ENCODE measurements around the gene PPY.
"Not testable (repeated sequence)": the region's sequence is repeated elsewhere in the genome, so short reads cannot be mapped to it uniquely, and the experiment has no call there.

PPY gene

DNA sequence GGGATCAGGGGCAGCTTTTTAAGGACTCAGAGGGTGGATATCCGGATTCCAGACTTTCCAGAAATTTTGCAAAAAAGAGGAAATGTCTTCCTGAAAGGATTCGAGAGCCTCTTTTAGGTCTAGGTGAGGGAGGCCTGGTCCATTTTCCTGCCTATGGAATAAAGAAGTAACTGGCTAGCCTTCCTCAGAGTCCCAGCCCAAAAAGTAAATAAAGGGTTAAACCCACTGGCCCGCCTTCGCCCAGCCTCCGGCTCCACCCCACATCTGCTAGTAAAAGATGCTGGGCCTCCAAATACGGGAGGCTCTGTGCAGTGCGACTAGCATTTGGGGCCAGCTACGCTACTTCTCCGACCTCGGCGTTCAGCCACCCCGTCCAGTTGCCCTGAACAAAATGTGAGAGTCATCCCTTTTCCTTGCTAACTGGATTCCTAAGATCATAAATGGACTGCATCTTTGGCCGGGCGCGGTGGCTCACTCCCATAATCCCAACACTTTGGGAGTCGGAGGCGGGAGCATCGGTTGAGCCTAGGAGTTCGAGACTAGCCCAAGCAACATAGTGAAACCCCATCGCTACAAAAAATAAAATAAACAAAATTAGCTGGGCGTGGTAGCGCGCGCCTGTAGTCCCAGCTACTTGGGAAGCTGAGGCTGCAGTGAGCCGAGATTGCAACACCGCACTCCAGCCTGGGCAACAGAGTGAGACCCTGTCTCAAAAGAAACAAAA lies 34.1 kb downstream of the PPY start:
- peak overlapping the region in 6 of 21 experiments; percentile 10 to 80 (median 71) for H3K27ac ChIP-seq
- H3K4me3 ChIP-seq = peak overlapping the region in 5 of 7 experiments; percentile 31 to 58 (median 54)

DNA sequence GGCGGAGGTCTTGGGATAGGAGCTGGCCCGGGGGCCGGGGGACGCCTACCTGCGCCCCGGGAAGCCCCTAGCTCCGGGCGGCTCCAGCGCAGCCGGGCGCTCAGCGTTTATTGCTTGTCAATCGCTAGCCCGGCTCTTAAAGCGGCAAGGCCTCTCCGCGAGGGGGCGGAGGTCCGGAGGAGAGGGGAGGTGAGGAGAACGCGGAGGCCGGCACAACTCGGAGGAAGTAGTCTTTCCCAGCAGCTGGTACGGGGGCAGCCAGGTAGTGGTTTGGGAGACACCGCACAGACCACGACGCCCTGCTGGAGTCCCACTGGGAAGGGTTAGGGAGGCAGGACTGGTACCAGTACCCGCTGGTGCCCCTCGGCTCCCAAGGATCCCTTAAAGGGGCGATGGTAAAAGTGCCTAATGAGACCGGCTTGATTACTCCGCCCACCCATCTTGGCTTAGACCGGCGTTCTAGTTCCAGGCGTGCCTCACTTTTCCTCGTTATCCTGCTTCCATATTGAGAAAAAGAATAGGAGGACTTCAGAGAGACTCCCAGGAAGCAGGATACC lies 34.8 kb downstream of the PPY start, which contains the start of gene MPP2:
Gene MPP2, minus strand, starts transcription at position 112 of the 557 bp plus-strand sequence. CDS start 3,076 bp downstream, outside the sequence.
- H3K27ac ChIP-seq = peak within 1 kb of the TSS in 16 of 21 experiments; percentile 3 to 92 (median 70)

GRCh38 chr17:43906951-43907424 lies 35.3 kb downstream of the PPY start:
- Histone ChIP-seq H3K27ac (peak overlapping the region in 15 of 21 experiments; percentile 3 to 92 (median 72)), H3K4me3 (peak overlapping the region; percentile 31 to 58 (median 51))

More for the DNA sequence above, 34.8 kb downstream of the PPY start, which contains the start of gene MPP2:
- peak within 1 kb of the TSS; percentile 31 to 58 (median 51) for H3K4me3 ChIP-seq

GRCh38 chr17:43905985-43906852 lies 36.1 kb downstream of the PPY start:
- H3K27ac ChIP-seq = peak overlapping the region in 10 of 21 experiments; percentile 19 to 92 (median 78)

DNA sequence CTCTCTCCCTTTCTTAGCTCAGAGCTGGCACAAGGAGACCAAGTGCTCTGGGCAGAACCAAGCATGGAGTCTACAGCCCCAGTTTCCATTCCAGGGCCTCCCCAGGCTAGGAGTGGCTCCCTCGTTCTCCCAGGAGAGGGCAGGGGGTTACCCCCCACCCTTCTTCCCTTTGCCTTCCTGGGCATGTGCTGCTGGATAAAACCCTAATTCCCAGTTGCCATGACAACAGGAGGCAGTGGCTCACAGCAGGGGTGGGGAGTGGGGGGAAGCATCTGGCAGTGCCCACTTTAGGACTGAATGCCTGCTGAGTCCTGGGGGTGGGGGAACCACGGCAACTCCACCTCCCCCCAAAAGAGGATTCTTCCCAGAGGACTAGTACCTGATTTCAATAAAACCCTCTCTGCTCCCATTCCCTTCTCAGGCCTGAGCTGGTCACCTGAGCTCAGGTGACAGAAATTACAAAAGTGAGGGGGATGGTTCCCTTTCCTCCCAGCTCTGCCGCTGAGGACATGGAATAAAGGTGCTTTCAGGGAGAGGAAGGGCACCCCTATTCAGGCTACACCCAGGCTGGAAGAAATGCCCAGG lies 36.8 kb downstream of the PPY start:
- peak overlapping the region in 2 of 21 experiments; percentile 3 to 37 for H3K27ac ChIP-seq
- no peak overlapping the region for H3K4me3 ChIP-seq

More at GRCh38 chr17:43905985-43906852, 36.1 kb downstream of the PPY start:
- H3K4me3 ChIP-seq = peak overlapping the region; percentile 31 to 58 (median 51)

- H3K27ac ChIP-seq = no peak overlapping the region
Observed at GRCh38 chr17:43901861-43902589, 40.3 kb downstream of the PPY start.

DNA sequence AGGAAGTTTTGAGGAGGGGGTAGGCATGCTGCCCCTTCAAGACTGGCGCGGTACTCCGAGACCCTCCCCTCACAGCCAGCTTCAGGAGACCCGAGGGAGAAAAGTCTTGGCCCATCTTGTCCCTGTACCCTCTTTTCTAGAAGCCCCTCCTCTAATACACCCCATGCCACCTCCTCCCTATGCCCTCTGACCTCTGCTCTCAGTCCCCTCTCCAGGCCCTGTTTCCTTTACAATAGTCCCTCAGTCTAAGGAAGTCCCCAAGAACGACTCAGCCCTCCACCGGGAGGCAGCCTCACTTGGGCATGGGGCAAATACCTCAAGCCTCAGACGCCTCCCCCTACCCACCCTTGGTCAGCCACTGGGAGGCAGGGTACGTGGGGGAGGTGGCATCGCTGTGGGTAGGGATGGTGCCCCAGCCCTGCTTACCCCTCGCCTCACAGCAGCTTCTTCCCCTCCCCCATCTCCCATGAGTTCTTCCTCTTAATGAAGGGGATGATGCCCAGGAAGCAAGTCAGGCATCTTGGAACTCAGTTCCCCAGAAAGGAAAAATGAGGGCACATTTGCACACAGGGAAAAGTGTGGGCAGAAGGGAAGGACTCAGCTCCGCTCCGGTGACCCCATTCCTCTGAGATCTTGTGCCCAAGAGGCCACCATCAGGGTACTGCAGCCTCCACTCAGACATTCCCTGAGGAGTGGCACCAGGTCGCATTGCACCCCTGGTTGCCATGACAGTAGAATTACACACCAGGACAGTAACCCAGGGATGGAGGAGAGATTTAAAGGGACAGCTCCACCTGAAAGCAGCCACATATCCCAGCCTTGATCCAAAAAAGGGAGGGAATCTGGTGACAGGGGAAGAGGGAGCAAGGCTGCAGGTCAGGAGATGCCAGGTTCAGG lies 41.2 kb downstream of the PPY start:
- peak overlapping the region; percentile 11 to 36 (median 26) for H3K4me3 ChIP-seq
- H3K27ac ChIP-seq = no peak overlapping the region

More at GRCh38 chr17:43901861-43902589, 40.3 kb downstream of the PPY start:
- no peak overlapping the region for H3K4me3 ChIP-seq

DNA sequence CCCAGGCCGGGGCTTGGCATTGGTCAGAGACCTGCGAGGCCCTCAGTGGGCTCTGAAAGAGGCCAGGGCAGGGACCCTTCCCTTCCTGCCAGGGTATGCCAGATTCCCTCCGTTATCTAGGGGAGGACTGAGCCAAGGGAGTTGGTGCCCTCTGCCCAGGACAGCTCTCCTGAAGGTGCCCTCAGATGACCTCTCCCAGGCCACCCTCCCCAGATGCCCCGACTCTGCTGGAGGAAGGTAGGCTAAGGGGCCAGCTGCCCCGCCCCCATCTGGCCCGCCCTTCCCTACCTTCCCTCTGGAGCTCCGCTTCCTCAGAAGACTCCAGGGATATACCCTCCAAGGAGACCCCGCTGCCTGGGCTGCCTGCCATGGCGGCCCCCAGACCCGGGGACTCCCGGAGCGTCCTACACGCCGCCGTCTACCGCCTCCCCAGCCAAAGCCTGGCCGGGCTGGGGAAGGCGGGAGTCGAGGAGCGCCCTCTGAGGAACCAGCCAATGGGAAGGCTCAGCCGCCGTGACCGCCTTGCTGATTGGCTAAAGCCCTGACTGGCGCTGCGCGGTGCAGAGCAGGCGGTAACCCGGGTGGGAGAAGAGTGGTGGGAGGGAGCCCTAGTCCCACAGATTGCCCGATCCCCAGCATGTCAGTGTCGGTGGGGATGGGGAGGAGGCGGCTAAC lies 42.0 kb downstream of the PPY start:
- Histone ChIP-seq H3K27ac (no peak overlapping the region), H3K4me3 (peak overlapping the region; percentile 11 to 36 (median 26))

DNA sequence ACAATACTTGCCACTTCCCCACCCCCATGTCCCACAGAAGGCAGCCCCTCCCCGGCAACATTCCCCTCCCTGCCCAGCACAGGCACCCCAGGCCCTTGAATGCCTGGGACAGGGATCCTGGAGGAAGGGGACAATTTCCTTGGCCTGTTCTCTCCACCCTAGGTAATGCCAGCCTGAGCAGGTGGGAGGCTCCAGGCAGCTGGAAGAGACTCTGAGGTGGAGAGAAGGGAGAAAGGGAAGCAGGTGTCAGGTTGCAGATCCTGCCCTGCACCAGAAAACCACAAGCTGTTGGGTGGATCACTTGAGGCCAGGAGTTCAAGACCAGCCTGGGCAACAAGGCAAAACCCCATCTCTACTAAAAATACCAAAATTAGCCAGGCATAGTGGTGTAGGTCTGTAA lies 43.8 kb downstream of the PPY start:
- H3K4me3 ChIP-seq = no peak overlapping the region
- no peak overlapping the region for H3K27ac ChIP-seq

DNA sequence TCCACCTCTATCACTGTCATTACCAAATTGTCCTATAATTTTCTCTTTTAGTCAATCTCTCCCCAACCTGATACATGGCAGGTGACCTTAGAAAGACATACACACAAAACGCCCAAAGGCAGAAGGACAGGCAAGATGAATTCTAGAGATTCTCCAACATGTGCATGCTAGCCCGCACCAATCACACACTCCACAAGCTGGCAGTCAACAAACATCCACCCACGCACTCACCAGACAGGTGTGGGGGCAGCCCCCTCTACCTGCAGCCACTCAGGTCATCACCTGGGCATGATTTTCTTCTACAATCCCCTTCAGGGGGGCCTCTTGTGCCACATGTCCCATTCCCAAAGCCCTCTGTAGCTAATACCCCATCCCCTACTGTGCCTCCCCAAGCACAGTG lies 44.4 kb downstream of the PPY start:
- H3K4me3 ChIP-seq = no peak overlapping the region
- H3K27ac ChIP-seq = no peak overlapping the region

GRCh38 chr17:43894494-43894893 lies 47.8 kb downstream of the PPY start:
- H3K4me3 ChIP-seq, H3K27ac ChIP-seq: not testable (repeated sequence)

- Histone ChIP-seq H3K27ac (no peak overlapping the region), H3K4me3 (no peak overlapping the region)
Observed at GRCh38 chr17:43892647-43892952, 49.7 kb downstream of the PPY start.

GRCh38 chr17:43891851-43892646 lies 50.2 kb downstream of the PPY start:
- H3K27ac ChIP-seq = no peak overlapping the region
- no peak overlapping the region for H3K4me3 ChIP-seq
